GM23248 (cell line): ENCODE results near the gene FAF2.

Source experiments
- EZH2 ChIP-seq: fragments of 200-600 bp; sonication (generic); IDR thresholded peaks from 2 replicates; pipeline ENCODE4 v1.6.1; 2018; ENCODE audit warnings: antibody characterized with exemption, mild to moderate bottlenecking; ENCODE audit not compliant: insufficient read depth, poor library complexity, severe bottlenecking
- EZH2phosphoT487 ChIP-seq: fragments of 200-600 bp; sonication (generic); IDR thresholded peaks from 2 replicates; pipeline ENCODE4 v1.6.1; 2018; ENCODE audit warnings: antibody characterized with exemption, moderate library complexity, mild to moderate bottlenecking, low read depth; ENCODE audit not compliant: insufficient read depth

GRCh38 chr5:176407456-176408251, 40.5 kb upstream of the FAF2 start:
- TF ChIP-seq EZH2phosphoT487 (no peak), EZH2 (no peak)
